GM21737 (cell line): Measurements from ENCODE around the gene IQGAP2.
"Not testable (repeated sequence)": the region's sequence is repeated elsewhere in the genome, so short reads cannot be mapped to it uniquely, and the experiment has no call there.

Source experiments
- ATAC-seq: cut with Tn5 transposase; IDR thresholded peaks from one replicate; pipeline ENCODE4 v1.9.1; 2021; ENCODE audit warnings: mild to moderate bottlenecking, moderate library complexity; ENCODE audit not compliant: unreplicated experiment

IQGAP2 gene

GRCh38 chr5:76592692-76593091 is 189.6 kb downstream of the IQGAP2 start:
- no peak for ATAC-seq

DNA sequence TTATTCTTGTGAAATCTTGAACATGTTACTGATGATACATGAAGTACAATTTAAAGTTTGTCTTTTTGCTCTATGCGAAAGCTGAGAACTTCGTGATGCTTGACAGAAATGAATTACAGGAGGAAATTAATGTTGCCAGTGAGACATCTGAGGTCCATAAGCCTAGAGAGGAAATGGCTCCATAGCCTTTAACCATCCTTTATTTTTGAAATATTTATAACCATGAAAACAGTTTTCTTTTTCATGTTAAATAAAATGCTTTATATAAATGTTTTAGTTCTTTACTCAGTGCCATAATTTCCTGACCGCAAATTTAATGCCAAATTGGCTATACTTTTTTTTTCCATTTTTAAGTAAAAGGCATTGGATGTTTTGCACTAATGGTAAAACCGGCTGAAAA is 191.0 kb downstream of the IQGAP2 start:
- ATAC-seq: no peak

DNA sequence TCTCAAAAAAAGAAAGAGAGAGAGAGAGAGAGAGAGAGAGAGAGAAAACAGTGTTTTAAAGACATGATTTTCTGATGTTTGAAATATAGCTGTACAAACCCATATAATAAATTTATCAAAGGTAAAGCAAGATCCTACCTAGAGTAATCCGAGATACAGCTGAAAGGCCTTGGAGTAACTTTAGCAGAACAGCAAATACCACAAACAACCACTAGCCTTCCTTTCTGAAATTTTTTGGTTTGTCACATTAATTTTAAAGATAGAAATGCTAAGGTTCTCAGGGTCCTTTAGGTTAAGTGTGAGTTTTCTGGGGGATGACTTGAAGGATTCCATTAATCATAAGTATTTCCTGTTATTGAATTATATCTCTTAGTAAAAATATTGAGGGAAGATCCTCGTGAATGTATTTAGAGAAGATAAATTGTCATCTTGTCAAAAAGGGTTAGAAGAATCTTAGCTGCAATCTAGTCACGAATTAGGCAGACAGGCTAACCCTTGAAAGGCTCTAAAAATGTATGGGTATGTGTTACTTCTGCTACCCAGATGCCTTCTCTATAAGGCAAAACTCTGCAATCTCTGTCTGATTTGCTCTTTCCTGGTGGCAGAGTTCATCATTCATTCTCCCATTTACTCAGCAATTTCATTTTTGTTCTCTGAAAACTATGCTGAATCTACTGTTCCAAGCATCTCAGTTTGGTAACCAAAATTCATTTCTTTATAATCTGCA is 192.8 kb downstream of the IQGAP2 start:
- ATAC-seq: no peak

DNA sequence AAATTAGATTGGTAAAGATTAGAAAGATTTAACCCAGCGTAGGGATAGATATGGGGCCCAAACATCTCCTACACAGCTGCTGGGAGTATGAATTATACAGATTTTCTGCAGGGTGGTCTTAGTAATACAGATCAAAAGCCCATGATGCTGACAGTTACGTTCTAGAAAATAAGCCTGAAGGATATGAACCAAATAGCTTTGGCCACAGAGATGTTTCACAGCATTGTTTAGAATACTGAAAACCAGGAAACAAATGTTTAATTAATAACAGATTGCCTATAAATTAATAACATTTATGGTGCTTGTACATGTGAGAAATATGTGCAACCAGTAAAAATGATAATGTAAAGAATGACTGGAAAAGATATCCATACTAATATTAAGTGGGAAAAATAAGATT is 195.4 kb downstream of the IQGAP2 start:
- no peak for ATAC-seq

- no peak for ATAC-seq
Observed at GRCh38 chr5:76600716-76601115, 197.6 kb downstream of the IQGAP2 start.

DNA sequence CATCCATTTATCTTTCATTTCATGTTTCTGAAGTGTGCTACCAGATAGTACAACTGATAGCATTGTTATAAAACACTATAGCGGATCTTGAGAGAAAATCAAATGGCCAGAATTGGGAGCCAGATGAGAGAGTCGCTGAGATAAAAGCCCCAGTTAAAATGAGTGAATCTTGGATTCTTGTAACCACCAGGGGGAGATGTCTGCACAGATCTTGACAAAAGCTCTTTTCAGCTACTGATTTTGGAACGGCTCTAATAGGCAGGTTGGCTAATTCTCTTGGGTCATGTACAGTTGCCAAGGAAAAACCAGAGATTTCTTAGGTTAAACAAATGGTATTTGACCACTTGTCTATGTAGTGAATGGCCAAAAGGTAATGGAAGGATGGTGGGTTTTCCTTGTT is 198.4 kb downstream of the IQGAP2 start:
- ATAC-seq: no peak

- ATAC-seq: no peak
Observed at GRCh38 chr5:76602094-76602726, 199.1 kb downstream of the IQGAP2 start.

DNA sequence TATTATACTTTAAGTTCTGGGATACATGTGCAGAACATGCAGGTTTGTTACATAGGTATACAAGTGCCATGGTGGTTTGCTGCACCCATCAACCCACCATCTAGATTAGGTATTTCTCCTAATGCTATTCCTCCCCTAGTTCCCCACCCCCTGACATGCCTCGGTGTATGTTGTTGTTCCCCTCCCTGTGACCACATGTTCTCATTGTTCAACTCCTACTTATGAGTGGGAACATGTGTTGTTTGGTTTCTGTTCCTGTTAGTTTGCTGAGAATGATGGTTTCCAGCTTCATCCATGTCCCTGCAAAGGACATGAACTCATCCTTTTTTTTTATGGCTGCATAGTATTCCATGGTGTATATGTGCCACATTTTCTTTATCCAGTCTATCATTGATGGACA is 200.9 kb downstream of the IQGAP2 start:
- not testable (repeated sequence) for ATAC-seq

GRCh38 chr5:76604838-76605237 is 201.8 kb downstream of the IQGAP2 start:
- no peak for ATAC-seq

- no peak for ATAC-seq
Observed at GRCh38 chr5:76606701-76607100, 203.6 kb downstream of the IQGAP2 start.

- no peak for ATAC-seq
Observed at GRCh38 chr5:76607353-76607871, 204.3 kb downstream of the IQGAP2 start.

GRCh38 chr5:76608833-76609232 is 205.7 kb downstream of the IQGAP2 start:
- ATAC-seq: no peak

DNA sequence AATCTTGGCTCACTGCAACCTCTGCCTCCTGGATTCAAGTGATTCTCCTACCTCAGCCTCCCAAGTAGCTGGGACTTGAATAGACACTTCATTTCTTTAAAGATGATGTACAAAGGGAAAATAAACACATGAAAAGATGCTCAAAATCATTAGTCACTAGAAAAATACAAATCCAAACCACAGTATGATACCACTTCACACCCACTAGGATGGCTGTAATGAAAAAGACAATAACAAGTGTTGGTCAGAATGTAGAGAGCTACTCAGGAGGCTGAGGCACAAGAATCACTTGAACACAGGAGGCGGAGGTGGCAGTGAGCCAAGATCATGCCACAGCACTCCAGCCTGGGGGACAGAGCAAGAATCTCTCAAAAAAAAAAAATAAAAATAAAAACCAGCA is 207.1 kb downstream of the IQGAP2 start:
- ATAC-seq: no peak

- no peak for ATAC-seq
Observed at GRCh38 chr5:76612942-76613341, 209.9 kb downstream of the IQGAP2 start.

- ATAC-seq: no peak
Observed at GRCh38 chr5:76615759-76616158, 212.7 kb downstream of the IQGAP2 start.

DNA sequence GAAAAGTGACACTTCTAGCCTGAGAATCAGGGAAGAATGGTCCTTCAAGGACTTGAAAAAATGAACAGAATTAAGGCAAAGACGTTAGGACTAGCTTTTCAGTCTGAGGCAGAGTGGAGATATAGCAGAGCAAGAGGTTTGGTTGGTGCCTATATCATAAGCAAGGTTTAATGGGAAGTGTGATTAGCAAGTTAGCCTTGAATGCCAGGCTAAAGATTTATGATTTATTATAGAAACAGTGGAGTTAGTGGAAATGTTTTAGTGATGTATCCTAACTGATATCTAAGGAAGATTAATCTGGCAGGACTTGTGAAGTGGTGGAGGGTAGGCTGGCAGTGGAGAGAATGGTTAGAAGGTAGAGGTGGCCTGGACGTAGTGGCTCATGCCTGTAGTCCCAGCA is 213.1 kb downstream of the IQGAP2 start:
- no peak for ATAC-seq

GRCh38 chr5:76617229-76617628 is 214.1 kb downstream of the IQGAP2 start:
- no peak for ATAC-seq

DNA sequence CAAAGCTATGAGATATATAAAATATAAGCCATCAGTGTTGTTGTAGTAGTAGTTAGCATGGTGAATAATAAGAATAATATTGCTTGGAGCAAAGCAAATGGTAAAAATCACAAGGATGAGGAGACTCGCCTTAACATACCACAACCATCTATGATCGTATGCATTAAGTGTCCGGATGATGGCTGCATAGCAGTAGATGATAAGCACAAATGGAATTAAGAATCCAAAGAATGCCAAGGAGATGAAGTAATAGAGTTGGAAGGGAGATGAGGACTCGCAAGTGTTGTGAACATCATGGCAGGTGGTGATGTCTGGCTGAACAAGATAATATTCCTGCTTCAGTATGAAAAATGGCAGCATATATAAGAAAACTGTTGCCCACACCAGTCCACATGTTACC is 214.6 kb downstream of the IQGAP2 start:
- ATAC-seq: no peak

- no peak for ATAC-seq
Observed at GRCh38 chr5:76620166-76620565, 217.1 kb downstream of the IQGAP2 start.

- ATAC-seq: no peak
Observed at GRCh38 chr5:76622076-76622475, 219.0 kb downstream of the IQGAP2 start.

GRCh38 chr5:76622973-76623596 is 220.0 kb downstream of the IQGAP2 start, which contains the start of gene F2RL2:
Gene F2RL2, minus strand, starts transcription at chr5:76623403. Its CDS starts 173 bp downstream, at chr5:76623230.
- ATAC-seq: no peak
